Liver (tissue), 9 donors: ENCODE results near the gene PRKCD. TPM values are rescaled to one million over a fixed set of nuclear protein-coding genes. Genes with fewer than 3 reads are reported as not detected.

Experiments used
- DNase-seq: peaks from one replicate; pipeline ENCODE4 v3.0.0-alpha.2; 2017; ENCODE audit warnings: low spot score
- H3K27ac ChIP-seq, 2 donors: one replicate each; pipeline ENCODE4 v1.7.0; 2013; ENCODE audit warnings: inconsistent platforms in 2 of 2, low read length in 2 of 2, control low read depth in 1 of 2, low read depth in 1 of 2, mild to moderate bottlenecking in 1 of 2
- H3K27me3 ChIP-seq, 4 donors: one replicate each; pipeline versions ENCODE4 v1.6.1 to v1.7.0; 2013; ENCODE audit warnings: low read length in 3 of 4, inconsistent platforms in 1 of 4, mild to moderate bottlenecking in 1 of 4, moderate library complexity in 1 of 4; ENCODE audit not compliant: control insufficient read depth in 4 of 4, insufficient read depth in 4 of 4
- H3K36me3 ChIP-seq, 4 donors: one replicate each; pipeline versions ENCODE4 v1.6.1 to v1.7.0; 2013; ENCODE audit warnings: low read length in 3 of 4, mild to moderate bottlenecking in 3 of 4, low read depth in 1 of 4, moderate library complexity in 1 of 4; ENCODE audit not compliant: control insufficient read depth in 4 of 4, insufficient read depth in 3 of 4
- H3K4me1 ChIP-seq, 4 donors: one replicate each; pipeline versions ENCODE4 v1.6.1 to v1.7.0; 2013; ENCODE audit warnings: low read length in 3 of 4, mild to moderate bottlenecking in 3 of 4, moderate library complexity in 1 of 4; ENCODE audit not compliant: control insufficient read depth in 4 of 4, insufficient read depth in 4 of 4
- H3K4me3 ChIP-seq, 3 donors: one replicate each; pipeline versions ENCODE4 v1.6.1 to v1.7.0; 2013; ENCODE audit warnings: low read length in 3 of 3, control low read depth in 1 of 3, low read depth in 1 of 3, mild to moderate bottlenecking in 1 of 3
- H3K9ac ChIP-seq, 2 donors: one replicate each; pipeline ENCODE4 v1.7.0; 2013; ENCODE audit warnings: low read length in 2 of 2, mild to moderate bottlenecking in 2 of 2, moderate library complexity in 2 of 2, control low read depth in 1 of 2, low read depth in 1 of 2
- H3K9me3 ChIP-seq, 4 donors: one replicate each; pipeline versions ENCODE4 v1.6.1 to v1.7.0; 2013; ENCODE audit warnings: low read length in 3 of 4; ENCODE audit not compliant: control insufficient read depth in 4 of 4
- FOXA1 ChIP-seq: IDR thresholded peaks from 2 replicates; pipeline ENCODE4 v1.6.1; 2016; ENCODE audit warnings: antibody characterized with exemption
- FOXA2 ChIP-seq: IDR thresholded peaks from 2 replicates; pipeline ENCODE4 v1.6.1; 2016; ENCODE audit warnings: antibody characterized with exemption
- GABPA ChIP-seq, 2 donors: IDR thresholded peaks in 1 of 2; conservative IDR thresholded peaks in 1 of 2; 2 replicates each; pipeline ENCODE4 v1.6.1; 2016; ENCODE audit warnings: antibody characterized with exemption in 2 of 2, mild to moderate bottlenecking in 1 of 2, moderate library complexity in 1 of 2
- HNF4A ChIP-seq, 2 donors: conservative IDR thresholded peaks; 2 replicates each; pipeline ENCODE4 v1.6.1; 2016; ENCODE audit warnings: antibody characterized with exemption in 2 of 2, mild to moderate bottlenecking in 2 of 2
- JUND ChIP-seq, 2 donors: IDR thresholded peaks; 2 replicates each; pipeline ENCODE4 v1.6.1; 2016; ENCODE audit warnings: antibody characterized with exemption in 2 of 2
- RAD21 ChIP-seq, 2 donors: IDR thresholded peaks; 2 replicates each; pipeline ENCODE4 v1.6.1; 2016; ENCODE audit warnings: antibody characterized with exemption in 2 of 2, mild to moderate bottlenecking in 2 of 2
- TAF1 ChIP-seq: conservative IDR thresholded peaks from 2 replicates; pipeline ENCODE4 v1.6.1; 2016; ENCODE audit warnings: antibody characterized with exemption, mild to moderate bottlenecking
- YY1 ChIP-seq: IDR thresholded peaks from 2 replicates; pipeline ENCODE4 v1.6.1; 2016; ENCODE audit warnings: antibody characterized with exemption, mild to moderate bottlenecking
- WGBS: extraction: QIAGEN DNeasy Blood & Tissue Kit; methylation state at CpG from one replicate; pipeline ENCODE4 v1.1.7; 2013; 5-methylcytosine and 5-hydroxymethylcytosine counted together
- polyA plus RNA-seq, 2 donors: library from polyadenylated mRNA; stranded (reverse) in 1 of 2; unstranded in 1 of 2; fragments of 200-250 nt in 1 of 2; fragments of >200 nt in 1 of 2; fragmentation: Nextera tagmentation in 1 of 2; extraction: Ambion mirVana in 1 of 2; gene quantifications; one replicate each; pipeline versions ENCODE4 v1.2.1 to v1.2.3, GENCODE V29; 2013 to 2015
- total RNA-seq, 2 donors: library from RNA; depleted of rRNA; stranded (reverse); fragments of >200 nt; gene quantifications; one replicate each; pipeline ENCODE4 v1.2.3, GENCODE V29; 2014
- TF ChIP-seq, protein P1 (sequence below): IDR thresholded peaks from 2 replicates; pipeline ENCODE4 v1.6.1; 2016; ENCODE audit warnings: antibody characterized with exemption
- TF ChIP-seq, protein P2 (sequence below): IDR thresholded peaks from 2 replicates; pipeline ENCODE4 v1.6.1; 2016; ENCODE audit warnings: antibody characterized with exemption
- TF ChIP-seq, protein P3 (sequence below): IDR thresholded peaks from 2 replicates; pipeline ENCODE4 v1.6.1; 2016; ENCODE audit warnings: antibody characterized with exemption
- TF ChIP-seq, protein P4 (sequence below): IDR thresholded peaks from 2 replicates; pipeline ENCODE4 v1.6.1; 2016; ENCODE audit warnings: antibody characterized with exemption, mild to moderate bottlenecking
- donor health status: healthy.
- donor health status: healthy.
- donor health status: healthy.
- donor health status: healthy.
- donor health status: healthy.

Gene PRKCD
- total and polyA plus RNA-seq, 4 donors, result 3.1 to 7.3 (median 3.4) TPM

DNA sequence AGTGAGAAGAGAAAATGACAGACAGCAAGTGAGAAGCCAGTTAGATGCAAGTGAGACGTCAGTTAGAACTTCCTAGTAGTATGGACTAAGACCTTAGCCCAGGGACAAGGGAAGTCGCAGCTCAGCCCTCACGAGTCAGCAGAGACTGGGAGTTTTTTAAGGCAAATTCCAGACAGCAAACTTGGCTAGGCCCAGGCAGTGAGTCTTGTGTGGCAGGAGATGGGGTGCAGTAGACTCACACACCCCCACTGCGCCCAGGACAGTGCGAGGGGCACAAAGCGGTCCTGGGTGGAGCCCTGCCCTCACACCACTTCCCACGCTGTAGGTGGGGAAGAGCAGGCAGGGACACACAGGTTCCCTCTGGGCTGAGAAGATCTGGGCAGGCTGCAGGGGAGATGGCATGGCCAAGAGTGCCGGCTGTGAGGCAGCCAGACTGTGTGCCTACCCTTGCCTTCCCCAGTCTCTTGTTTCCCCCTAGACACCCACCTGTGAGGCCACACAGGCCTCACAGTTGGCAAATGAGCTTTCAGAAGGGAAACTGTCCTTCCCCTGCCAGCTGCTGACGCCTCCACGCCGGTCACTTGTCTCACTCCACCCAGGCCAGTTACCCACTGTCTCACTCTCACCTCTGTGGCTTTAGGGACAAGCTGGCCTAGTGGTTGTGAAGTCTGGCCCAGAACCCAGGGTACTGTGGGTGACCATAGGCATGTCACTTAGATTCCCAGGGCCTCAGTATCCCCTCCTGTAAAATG, 13.7 kb upstream of the PRKCD start (continued):
- TF ChIP-seq, protein P1, sequence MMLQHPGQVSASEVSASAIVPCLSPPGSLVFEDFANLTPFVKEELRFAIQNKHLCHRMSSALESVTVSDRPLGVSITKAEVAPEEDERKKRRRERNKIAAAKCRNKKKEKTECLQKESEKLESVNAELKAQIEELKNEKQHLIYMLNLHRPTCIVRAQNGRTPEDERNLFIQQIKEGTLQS, result no peak
- TF ChIP-seq RAD21 (IDR thresholded peaks at IDR 0.05) (no peak), JUND (IDR thresholded peaks at IDR 0.05) (no peak)
- TF ChIP-seq, protein P2, sequence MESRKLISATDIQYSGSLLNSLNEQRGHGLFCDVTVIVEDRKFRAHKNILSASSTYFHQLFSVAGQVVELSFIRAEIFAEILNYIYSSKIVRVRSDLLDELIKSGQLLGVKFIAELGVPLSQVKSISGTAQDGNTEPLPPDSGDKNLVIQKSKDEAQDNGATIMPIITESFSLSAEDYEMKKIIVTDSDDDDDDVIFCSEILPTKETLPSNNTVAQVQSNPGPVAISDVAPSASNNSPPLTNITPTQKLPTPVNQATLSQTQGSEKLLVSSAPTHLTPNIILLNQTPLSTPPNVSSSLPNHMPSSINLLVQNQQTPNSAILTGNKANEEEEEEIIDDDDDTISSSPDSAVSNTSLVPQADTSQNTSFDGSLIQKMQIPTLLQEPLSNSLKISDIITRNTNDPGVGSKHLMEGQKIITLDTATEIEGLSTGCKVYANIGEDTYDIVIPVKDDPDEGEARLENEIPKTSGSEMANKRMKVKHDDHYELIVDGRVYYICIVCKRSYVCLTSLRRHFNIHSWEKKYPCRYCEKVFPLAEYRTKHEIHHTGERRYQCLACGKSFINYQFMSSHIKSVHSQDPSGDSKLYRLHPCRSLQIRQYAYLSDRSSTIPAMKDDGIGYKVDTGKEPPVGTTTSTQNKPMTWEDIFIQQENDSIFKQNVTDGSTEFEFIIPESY, result no peak
- TF ChIP-seq, protein P3, sequence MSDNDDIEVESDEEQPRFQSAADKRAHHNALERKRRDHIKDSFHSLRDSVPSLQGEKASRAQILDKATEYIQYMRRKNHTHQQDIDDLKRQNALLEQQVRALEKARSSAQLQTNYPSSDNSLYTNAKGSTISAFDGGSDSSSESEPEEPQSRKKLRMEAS, result no peak

DNA sequence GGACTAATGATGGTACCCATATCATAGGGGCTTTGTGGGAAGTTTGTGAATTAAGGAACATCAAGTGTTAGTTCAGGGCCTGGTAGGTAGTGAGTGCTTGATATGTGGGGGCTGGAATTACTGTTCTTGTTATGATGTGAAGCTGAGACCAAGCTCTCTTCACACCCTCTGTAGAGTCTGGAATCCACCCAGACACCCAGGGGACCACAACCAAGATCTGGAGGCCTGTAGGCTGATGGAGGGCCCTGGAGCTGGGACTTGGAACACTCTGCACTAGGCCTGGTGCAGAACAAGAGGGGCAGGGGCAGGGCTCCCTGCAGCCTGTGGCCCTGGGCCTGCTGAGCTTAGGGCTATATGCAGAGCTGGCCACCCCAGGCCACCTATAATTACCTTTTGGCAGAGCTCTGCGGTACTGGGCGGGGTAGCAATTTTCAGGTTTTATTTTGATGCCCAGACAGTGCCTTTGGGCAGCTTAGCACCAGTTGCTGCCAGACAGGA, 13.1 kb upstream of the PRKCD start:
- Histone ChIP-seq H3K9me3 (no peaks in the 10 kb centered on the region), H3K9ac (no peak overlapping the region), H3K27me3 (no peaks in the 10 kb centered on the region), H3K36me3 (no peaks in the 10 kb centered on the region), H3K27ac (no peak overlapping the region), H3K4me1 (peaks cover 8 to 23% (median 14%) of the 10 kb centered on the region in 4 donors), H3K4me3 (no peak overlapping the region)
- DNase-seq, result no peak
- WGBS, result 90% methylated on average over 2 of the region's 2 CpGs
- TF ChIP-seq, protein P2, result no peak
- no peak for TF ChIP-seq FOXA1
- TF ChIP-seq FOXA2, result no peak
- no peak for TF ChIP-seq JUND (IDR thresholded peaks at IDR 0.05)
- TF ChIP-seq GABPA (IDR thresholded peaks at IDR 0.05 in 1 of 2, conservative IDR thresholded peaks at IDR 0.05 in 1 of 2), result no peak
- TF ChIP-seq, protein P1, result no peak
- TF ChIP-seq HNF4A (conservative IDR thresholded peaks at IDR 0.05), result no peak

DNA sequence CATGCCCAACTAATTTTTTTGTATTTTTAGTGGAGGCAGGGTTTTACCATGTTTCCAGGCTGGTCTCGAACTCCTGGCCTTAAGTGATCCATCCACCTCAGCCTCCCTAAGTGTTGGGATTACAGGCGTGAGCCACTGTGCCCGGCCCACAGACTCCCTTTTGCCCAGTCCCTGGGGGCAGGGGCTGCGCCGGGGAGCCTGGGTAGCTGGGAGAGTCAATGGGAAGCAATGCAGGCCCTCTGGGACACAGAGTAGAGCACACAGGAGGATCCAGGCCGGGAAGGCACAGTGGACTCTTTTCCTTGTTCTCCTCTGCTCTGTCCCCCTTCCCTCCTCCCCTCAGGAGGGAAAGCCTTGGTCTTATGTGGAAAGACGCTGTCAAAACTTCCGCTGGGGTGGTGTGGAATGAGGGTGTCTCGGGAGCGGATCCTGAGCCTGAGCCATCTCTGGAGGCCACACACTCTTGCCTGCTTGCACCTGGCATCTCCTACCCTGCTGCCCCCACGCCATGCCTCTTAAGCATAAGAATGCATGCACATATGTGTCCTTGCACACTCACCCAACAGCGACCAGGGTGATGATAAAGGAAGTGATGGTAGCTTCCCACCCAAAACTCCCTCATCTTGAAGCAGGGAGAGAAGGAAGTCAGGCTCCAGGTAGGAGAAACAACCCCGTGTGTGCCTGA, 11.9 kb upstream of the PRKCD start:
- no peak overlapping the region for H3K4me3 ChIP-seq
- H3K9me3 ChIP-seq, result no peaks in the 10 kb centered on the region
- peaks cover 8 to 23% (median 14%) of the 10 kb centered on the region in 4 donors for H3K4me1 ChIP-seq
- no peaks in the 10 kb centered on the region for H3K36me3 ChIP-seq
- no peaks in the 10 kb centered on the region for H3K27me3 ChIP-seq
- TF ChIP-seq, protein P4, sequence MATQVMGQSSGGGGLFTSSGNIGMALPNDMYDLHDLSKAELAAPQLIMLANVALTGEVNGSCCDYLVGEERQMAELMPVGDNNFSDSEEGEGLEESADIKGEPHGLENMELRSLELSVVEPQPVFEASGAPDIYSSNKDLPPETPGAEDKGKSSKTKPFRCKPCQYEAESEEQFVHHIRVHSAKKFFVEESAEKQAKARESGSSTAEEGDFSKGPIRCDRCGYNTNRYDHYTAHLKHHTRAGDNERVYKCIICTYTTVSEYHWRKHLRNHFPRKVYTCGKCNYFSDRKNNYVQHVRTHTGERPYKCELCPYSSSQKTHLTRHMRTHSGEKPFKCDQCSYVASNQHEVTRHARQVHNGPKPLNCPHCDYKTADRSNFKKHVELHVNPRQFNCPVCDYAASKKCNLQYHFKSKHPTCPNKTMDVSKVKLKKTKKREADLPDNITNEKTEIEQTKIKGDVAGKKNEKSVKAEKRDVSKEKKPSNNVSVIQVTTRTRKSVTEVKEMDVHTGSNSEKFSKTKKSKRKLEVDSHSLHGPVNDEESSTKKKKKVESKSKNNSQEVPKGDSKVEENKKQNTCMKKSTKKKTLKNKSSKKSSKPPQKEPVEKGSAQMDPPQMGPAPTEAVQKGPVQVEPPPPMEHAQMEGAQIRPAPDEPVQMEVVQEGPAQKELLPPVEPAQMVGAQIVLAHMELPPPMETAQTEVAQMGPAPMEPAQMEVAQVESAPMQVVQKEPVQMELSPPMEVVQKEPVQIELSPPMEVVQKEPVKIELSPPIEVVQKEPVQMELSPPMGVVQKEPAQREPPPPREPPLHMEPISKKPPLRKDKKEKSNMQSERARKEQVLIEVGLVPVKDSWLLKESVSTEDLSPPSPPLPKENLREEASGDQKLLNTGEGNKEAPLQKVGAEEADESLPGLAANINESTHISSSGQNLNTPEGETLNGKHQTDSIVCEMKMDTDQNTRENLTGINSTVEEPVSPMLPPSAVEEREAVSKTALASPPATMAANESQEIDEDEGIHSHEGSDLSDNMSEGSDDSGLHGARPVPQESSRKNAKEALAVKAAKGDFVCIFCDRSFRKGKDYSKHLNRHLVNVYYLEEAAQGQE, result no peak
- TF ChIP-seq YY1 (no peak), FOXA2 (no peak), GABPA (IDR thresholded peaks at IDR 0.05 in 1 of 2, conservative IDR thresholded peaks at IDR 0.05 in 1 of 2) (no peak), TAF1 (no peak)
- 94% methylated on average over 13 of the region's 13 CpGs for WGBS
- no peak for DNase-seq
- H3K9ac ChIP-seq, result no peak overlapping the region
- no peak overlapping the region for H3K27ac ChIP-seq
